OCI-LY3 (cell line): ENCODE measurements around the gene IQCE.
"Not testable (repeated sequence)": the region's sequence is repeated elsewhere in the genome, so short reads cannot be mapped to it uniquely, and the experiment has no call there.

Source experiments
- H2AFZ ChIP-seq: fragments of 200-600, 300-600 bp; shearing (Covaris generic); 2 replicates; pipeline ENCODE4 v1.6.0; 2014; ENCODE audit warnings: antibody characterized with exemption, low read depth, low read length
- H3K27ac ChIP-seq: fragments of 200-600, 300-600 bp; sonication (generic); 2 replicates; pipeline ENCODE4 v1.5.1; 2014; ENCODE audit warnings: mild to moderate bottlenecking, low read length, moderate library complexity, mixed read lengths
- H3K27me3 ChIP-seq: fragments of 200-600, 300-600 bp; sonication (generic); 2 replicates; pipeline ENCODE4 v1.6.1; 2014; ENCODE audit warnings: low read depth, low read length, mixed read lengths
- H3K36me3 ChIP-seq: fragments of 200-600, 300-600 bp; sonication (generic); replicated peaks from 2 replicates; pipeline ENCODE3; 2014; ENCODE audit warnings: low read depth, low read length, mixed read lengths
- H3K4me1 ChIP-seq: fragments of 300-600, 200-600 bp; sonication (generic); 2 replicates; pipeline ENCODE4 v1.6.1; 2014; ENCODE audit warnings: low read length, mixed read lengths
- H3K4me2 ChIP-seq: fragments of 200-600, 300-600 bp; sonication (generic); 2 replicates; pipeline ENCODE4 v1.6.1; 2014; ENCODE audit warnings: low read length, mixed read lengths
- H3K4me3 ChIP-seq: fragments of 300-600, 200-600 bp; sonication (generic); 2 replicates; pipeline ENCODE4 v1.5.1; 2014; ENCODE audit warnings: antibody characterized with exemption, mild to moderate bottlenecking, low read length, moderate library complexity
- H3K79me2 ChIP-seq: fragments of 300-600, 200-600 bp; shearing (Covaris generic); 2 replicates; pipeline ENCODE4 v1.6.1; 2014; ENCODE audit warnings: mild to moderate bottlenecking, low read length, mixed read lengths
- H3K9ac ChIP-seq: fragments of 300-600, 200-600 bp; shearing (Covaris generic); 2 replicates; pipeline ENCODE4 v1.6.0; 2014; ENCODE audit warnings: mild to moderate bottlenecking, low read length, moderate library complexity
- H3K9me3 ChIP-seq: fragments of 200-600, 300-600 bp; shearing (Covaris generic); 2 replicates; pipeline ENCODE4 v1.6.1; 2014; ENCODE audit warnings: low read length, mixed read lengths; ENCODE audit not compliant: insufficient read depth
- H4K20me1 ChIP-seq: fragments of 200-600, 300-600 bp; sonication (generic); 2 replicates; pipeline ENCODE4 v1.6.1; 2016; ENCODE audit warnings: low read length, mixed read lengths; ENCODE audit not compliant: insufficient read depth
- EZH2phosphoT487 ChIP-seq: fragments of 200-600 bp; shearing (Covaris generic); IDR thresholded peaks from 2 replicates; pipeline ENCODE4 v1.6.1; 2018; ENCODE audit warnings: antibody characterized with exemption, mixed run types, low read depth
- TF ChIP-seq, protein P1 (sequence below): fragments of 200-600, 300-600 bp; sonication (generic); IDR thresholded peaks from 2 replicates; pipeline ENCODE4 v1.5.1; 2014; ENCODE audit warnings: antibody characterized with exemption, low read length, low read depth

Gene IQCE

DNA sequence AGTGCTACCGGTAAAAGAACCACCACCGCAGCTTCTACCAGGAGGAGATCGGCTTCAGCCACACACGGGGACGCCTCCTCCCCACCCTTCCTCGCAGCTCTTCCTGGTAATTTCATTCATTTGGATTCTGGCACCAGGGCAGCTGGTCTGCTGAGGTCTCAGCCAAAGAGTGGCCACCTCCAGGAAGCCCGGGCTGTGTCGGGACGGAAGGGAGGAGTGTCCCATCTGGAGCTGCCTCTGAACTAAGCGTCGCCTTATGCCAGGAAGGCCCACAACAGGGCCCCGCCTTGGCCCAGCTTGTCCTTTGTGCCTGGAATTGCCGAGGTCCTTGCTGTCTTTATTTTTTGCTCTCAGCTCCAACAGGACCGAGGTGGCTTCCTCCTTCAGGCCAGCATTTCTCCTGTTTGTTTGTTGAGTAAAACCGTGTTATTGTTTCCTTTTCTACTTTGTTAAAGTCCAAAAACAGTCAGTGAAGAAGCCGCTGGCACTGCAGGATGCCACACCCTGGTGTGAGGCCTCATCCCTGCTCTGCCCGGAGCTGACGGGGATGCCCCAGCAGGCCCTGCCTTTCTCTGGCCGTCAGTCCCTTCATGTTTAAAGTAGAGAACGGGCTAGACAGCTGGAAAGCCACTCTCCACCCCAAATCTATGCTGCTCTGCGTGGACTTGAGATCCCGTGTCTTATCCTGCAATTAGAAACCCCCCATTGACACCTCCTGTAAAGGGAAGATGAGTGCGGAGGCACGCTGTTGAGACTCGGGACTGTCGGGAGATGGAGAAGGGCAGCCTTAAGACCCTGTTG lies 48.5 kb downstream of the IQCE start:
- H3K4me1 ChIP-seq = no peaks in the 10 kb centered on the region
- TF ChIP-seq EZH2phosphoT487 = no peak
- TF ChIP-seq, protein P1, sequence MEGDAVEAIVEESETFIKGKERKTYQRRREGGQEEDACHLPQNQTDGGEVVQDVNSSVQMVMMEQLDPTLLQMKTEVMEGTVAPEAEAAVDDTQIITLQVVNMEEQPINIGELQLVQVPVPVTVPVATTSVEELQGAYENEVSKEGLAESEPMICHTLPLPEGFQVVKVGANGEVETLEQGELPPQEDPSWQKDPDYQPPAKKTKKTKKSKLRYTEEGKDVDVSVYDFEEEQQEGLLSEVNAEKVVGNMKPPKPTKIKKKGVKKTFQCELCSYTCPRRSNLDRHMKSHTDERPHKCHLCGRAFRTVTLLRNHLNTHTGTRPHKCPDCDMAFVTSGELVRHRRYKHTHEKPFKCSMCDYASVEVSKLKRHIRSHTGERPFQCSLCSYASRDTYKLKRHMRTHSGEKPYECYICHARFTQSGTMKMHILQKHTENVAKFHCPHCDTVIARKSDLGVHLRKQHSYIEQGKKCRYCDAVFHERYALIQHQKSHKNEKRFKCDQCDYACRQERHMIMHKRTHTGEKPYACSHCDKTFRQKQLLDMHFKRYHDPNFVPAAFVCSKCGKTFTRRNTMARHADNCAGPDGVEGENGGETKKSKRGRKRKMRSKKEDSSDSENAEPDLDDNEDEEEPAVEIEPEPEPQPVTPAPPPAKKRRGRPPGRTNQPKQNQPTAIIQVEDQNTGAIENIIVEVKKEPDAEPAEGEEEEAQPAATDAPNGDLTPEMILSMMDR = no peak
- H3K9ac ChIP-seq = no peak overlapping the region
- no peaks in the 10 kb centered on the region for H3K79me2 ChIP-seq
- H3K4me2 ChIP-seq = no peak overlapping the region
- H3K9me3 ChIP-seq = no peaks in the 10 kb centered on the region
- H3K27me3 ChIP-seq = no peaks in the 10 kb centered on the region
- H3K27ac ChIP-seq = no peak overlapping the region
- H4K20me1 ChIP-seq = no peaks in the 10 kb centered on the region
- no peak overlapping the region for H3K4me3 ChIP-seq
- H3K36me3 ChIP-seq = no peaks in the 10 kb centered on the region
- no peak overlapping the region for H2AFZ ChIP-seq

DNA sequence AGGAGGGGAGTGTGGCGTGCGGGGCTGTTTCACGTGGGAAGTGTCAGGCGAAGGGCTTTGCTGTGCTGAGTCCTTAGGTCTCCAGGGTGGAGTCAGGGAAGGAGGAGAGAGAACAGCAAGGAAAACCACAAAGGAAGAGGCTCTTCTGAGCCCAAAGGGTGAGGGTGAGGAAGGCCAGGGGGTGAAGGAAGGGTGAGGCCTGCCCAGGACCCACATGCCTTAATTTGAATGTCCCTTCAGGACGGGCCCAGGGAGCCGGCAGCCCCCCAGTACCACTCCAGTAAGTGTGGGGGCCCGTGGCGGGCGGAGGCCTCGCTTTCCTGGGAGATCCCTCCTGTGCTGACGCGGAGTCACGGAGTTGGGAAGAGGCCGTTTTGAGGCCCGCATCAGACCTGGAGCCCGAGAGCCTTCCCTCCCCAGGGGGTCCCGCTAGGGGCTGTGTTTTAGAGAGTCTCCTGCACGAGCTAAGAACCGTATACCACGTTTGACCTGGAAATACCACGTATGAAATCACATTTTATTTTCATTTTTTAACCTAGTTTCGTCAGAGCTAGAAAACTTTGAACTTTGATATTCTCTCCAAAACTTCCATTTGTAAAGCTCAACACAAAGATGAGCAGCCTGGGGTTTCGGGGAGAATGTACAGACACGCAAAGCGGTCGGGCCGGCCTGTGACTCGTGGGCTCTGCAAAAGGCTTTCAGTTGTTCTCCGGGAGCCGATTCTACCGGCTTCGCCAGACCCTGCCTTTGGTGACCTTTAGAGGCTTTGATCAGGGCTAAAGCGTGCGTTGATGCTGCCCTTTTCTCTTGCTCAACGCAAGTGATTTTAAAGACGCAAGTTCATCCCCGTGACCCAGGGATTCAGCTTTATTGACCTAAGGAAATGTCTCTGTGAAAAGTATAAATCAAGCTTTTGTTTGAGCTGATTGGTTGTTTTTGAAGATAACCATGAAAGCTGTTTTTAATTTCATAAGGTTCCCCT lies 49.4 kb downstream of the IQCE start:
- Histone ChIP-seq H3K4me3 (no peak overlapping the region), H3K36me3 (no peaks in the 10 kb centered on the region), H3K9ac (no peak overlapping the region), H3K79me2 (no peaks in the 10 kb centered on the region), H2AFZ (no peak overlapping the region), H3K9me3 (no peaks in the 10 kb centered on the region), H3K4me2 (no peak overlapping the region), H3K27me3 (no peaks in the 10 kb centered on the region), H3K27ac (no peak overlapping the region), H4K20me1 (no peaks in the 10 kb centered on the region), H3K4me1 (no peaks in the 10 kb centered on the region)
- no peak for TF ChIP-seq EZH2phosphoT487
- TF ChIP-seq, protein P1 = no peak

DNA sequence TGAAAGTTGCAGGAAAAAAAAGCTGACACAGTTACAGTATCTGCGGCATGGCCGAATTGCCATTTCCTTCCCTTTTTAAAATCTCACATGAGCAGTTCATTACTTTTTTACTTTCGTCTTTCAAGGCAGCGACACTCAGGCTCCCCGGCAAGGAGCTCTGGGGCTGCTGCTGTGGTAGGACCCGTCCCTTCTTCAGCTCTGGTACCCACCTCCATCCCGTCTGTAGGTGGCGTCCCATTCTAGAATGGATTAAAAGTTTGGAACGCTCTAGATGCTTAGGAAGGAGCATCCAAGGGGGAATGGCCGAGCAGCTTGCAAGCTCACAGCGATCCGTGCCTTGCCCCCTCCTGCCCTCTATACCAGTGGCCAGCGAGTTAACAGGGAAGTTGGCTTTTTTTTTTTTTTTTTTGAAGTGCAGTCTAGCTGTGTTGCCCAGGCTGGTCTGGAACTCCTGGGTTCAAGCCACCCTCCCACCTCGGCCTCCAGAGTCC lies 50.2 kb downstream of the IQCE start:
- Histone ChIP-seq H3K79me2 (no peaks in the 10 kb centered on the region), H3K9ac (no peak overlapping the region), H4K20me1 (no peaks in the 10 kb centered on the region), H2AFZ (no peak overlapping the region), H3K4me1 (no peaks in the 10 kb centered on the region), H3K4me3 (no peak overlapping the region), H3K36me3 (no peaks in the 10 kb centered on the region), H3K4me2 (no peak overlapping the region), H3K27me3 (no peaks in the 10 kb centered on the region), H3K27ac (no peak overlapping the region), H3K9me3 (no peaks in the 10 kb centered on the region)
- TF ChIP-seq EZH2phosphoT487 = no peak
- TF ChIP-seq, protein P1 = peak; percentile 28

DNA sequence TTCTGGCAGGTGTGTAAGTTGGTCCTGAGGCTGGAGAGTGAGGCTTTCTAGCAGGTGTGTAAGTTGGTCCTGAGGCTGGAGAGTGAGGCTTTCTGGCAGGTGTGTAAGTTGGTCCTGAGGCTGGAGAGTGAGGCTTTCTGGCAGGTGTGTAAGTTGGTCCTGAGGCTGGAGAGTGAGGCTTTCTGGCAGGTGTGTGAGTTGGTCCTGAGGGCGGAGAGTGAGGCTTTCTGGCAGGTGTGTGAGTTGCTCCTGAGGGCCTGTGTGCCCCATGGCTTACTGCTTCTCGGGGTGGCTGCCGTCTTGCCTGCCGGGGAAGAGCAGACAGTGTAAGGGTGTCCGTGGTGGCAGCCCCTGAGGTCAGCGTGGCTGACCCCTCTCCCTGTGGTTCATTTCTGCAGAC lies 50.9 kb downstream of the IQCE start:
- not testable (repeated sequence) for H3K79me2 ChIP-seq, H4K20me1 ChIP-seq, H3K4me3 ChIP-seq, H2AFZ ChIP-seq, H3K27me3 ChIP-seq, H3K4me1 ChIP-seq, H3K9me3 ChIP-seq, H3K4me2 ChIP-seq, H3K27ac ChIP-seq, H3K36me3 ChIP-seq, H3K9ac ChIP-seq
